Loucy (cell line): ENCODE results near the gene DAD1.

ENCODE experiments used
- EZH2phosphoT487 ChIP-seq: fragments of 200-600 bp; IDR thresholded peaks from 2 replicates; pipeline ENCODE4 v1.6.1; 2018; ENCODE audit warnings: antibody characterized with exemption, mild to moderate bottlenecking, moderate library complexity, borderline replicate concordance
- TF ChIP-seq, protein P1 (sequence below): fragments of 200-600 bp; sonication (generic); conservative IDR thresholded peaks from 2 replicates; pipeline ENCODE4 v1.5.1; 2014; ENCODE audit warnings: mild to moderate bottlenecking, antibody characterized with exemption, low read length

DNA sequence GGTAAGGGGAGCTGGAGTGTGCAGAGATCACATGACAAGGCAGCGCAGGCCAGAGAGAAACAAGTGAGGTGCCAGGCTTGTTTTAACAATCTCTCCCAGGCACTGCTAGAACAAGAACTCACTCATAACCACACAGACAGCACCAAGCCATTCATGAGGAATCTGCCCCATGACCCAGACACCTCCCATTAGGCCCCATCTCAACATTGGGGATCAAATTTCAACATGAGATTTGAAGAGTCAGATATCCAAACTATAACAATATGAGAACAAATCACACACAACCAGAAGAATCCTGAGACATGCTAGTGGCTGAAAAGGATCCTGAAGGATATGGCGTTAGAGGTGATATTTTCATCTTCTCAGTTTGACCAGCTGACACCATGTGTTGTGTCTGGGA lies 33.2 kb upstream of the DAD1 start:
- TF ChIP-seq, protein P1, sequence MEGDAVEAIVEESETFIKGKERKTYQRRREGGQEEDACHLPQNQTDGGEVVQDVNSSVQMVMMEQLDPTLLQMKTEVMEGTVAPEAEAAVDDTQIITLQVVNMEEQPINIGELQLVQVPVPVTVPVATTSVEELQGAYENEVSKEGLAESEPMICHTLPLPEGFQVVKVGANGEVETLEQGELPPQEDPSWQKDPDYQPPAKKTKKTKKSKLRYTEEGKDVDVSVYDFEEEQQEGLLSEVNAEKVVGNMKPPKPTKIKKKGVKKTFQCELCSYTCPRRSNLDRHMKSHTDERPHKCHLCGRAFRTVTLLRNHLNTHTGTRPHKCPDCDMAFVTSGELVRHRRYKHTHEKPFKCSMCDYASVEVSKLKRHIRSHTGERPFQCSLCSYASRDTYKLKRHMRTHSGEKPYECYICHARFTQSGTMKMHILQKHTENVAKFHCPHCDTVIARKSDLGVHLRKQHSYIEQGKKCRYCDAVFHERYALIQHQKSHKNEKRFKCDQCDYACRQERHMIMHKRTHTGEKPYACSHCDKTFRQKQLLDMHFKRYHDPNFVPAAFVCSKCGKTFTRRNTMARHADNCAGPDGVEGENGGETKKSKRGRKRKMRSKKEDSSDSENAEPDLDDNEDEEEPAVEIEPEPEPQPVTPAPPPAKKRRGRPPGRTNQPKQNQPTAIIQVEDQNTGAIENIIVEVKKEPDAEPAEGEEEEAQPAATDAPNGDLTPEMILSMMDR, result no peak
- TF ChIP-seq EZH2phosphoT487, result no peak
